Liver (tissue), 9 donors: ENCODE data around the gene DHDH. TPM values are rescaled to one million over a fixed set of nuclear protein-coding genes. Genes with fewer than 3 reads are reported as not detected.

ENCODE experiments used
- DNase-seq: peaks from one replicate; pipeline ENCODE4 v3.0.0-alpha.2; 2017; ENCODE audit warnings: low spot score
- H3K27ac ChIP-seq, 2 donors: one replicate each; pipeline ENCODE4 v1.7.0; 2013; ENCODE audit warnings: inconsistent platforms in 2 of 2, low read length in 2 of 2, control low read depth in 1 of 2, low read depth in 1 of 2, mild to moderate bottlenecking in 1 of 2
- H3K27me3 ChIP-seq, 4 donors: one replicate each; pipeline versions ENCODE4 v1.6.1 to v1.7.0; 2013; ENCODE audit warnings: low read length in 3 of 4, inconsistent platforms in 1 of 4, mild to moderate bottlenecking in 1 of 4, moderate library complexity in 1 of 4; ENCODE audit not compliant: control insufficient read depth in 4 of 4, insufficient read depth in 4 of 4
- H3K36me3 ChIP-seq, 4 donors: one replicate each; pipeline versions ENCODE4 v1.6.1 to v1.7.0; 2013; ENCODE audit warnings: low read length in 3 of 4, mild to moderate bottlenecking in 3 of 4, low read depth in 1 of 4, moderate library complexity in 1 of 4; ENCODE audit not compliant: control insufficient read depth in 4 of 4, insufficient read depth in 3 of 4
- H3K4me1 ChIP-seq, 4 donors: one replicate each; pipeline versions ENCODE4 v1.6.1 to v1.7.0; 2013; ENCODE audit warnings: low read length in 3 of 4, mild to moderate bottlenecking in 3 of 4, moderate library complexity in 1 of 4; ENCODE audit not compliant: control insufficient read depth in 4 of 4, insufficient read depth in 4 of 4
- H3K4me3 ChIP-seq, 3 donors: one replicate each; pipeline versions ENCODE4 v1.6.1 to v1.7.0; 2013; ENCODE audit warnings: low read length in 3 of 3, control low read depth in 1 of 3, low read depth in 1 of 3, mild to moderate bottlenecking in 1 of 3
- H3K9ac ChIP-seq, 2 donors: one replicate each; pipeline ENCODE4 v1.7.0; 2013; ENCODE audit warnings: low read length in 2 of 2, mild to moderate bottlenecking in 2 of 2, moderate library complexity in 2 of 2, control low read depth in 1 of 2, low read depth in 1 of 2
- H3K9me3 ChIP-seq, 4 donors: one replicate each; pipeline versions ENCODE4 v1.6.1 to v1.7.0; 2013; ENCODE audit warnings: low read length in 3 of 4; ENCODE audit not compliant: control insufficient read depth in 4 of 4
- ATF3 ChIP-seq: IDR thresholded peaks from 2 replicates; pipeline ENCODE4 v1.6.1; 2016; ENCODE audit warnings: antibody characterized with exemption
- FOXA1 ChIP-seq: IDR thresholded peaks from 2 replicates; pipeline ENCODE4 v1.6.1; 2016; ENCODE audit warnings: antibody characterized with exemption
- FOXA2 ChIP-seq: IDR thresholded peaks from 2 replicates; pipeline ENCODE4 v1.6.1; 2016; ENCODE audit warnings: antibody characterized with exemption
- GABPA ChIP-seq, 2 donors: IDR thresholded peaks in 1 of 2; conservative IDR thresholded peaks in 1 of 2; 2 replicates each; pipeline ENCODE4 v1.6.1; 2016; ENCODE audit warnings: antibody characterized with exemption in 2 of 2, mild to moderate bottlenecking in 1 of 2, moderate library complexity in 1 of 2
- HNF4A ChIP-seq, 2 donors: conservative IDR thresholded peaks; 2 replicates each; pipeline ENCODE4 v1.6.1; 2016; ENCODE audit warnings: antibody characterized with exemption in 2 of 2, mild to moderate bottlenecking in 2 of 2
- HNF4G ChIP-seq: IDR thresholded peaks from 2 replicates; pipeline ENCODE4 v1.6.1; 2016; ENCODE audit warnings: antibody characterized with exemption
- JUND ChIP-seq, 2 donors: IDR thresholded peaks; 2 replicates each; pipeline ENCODE4 v1.6.1; 2016; ENCODE audit warnings: antibody characterized with exemption in 2 of 2
- NR2F2 ChIP-seq: IDR thresholded peaks from 2 replicates; pipeline ENCODE4 v1.6.1; 2016; ENCODE audit warnings: antibody characterized with exemption
- RAD21 ChIP-seq, 2 donors: IDR thresholded peaks; 2 replicates each; pipeline ENCODE4 v1.6.1; 2016; ENCODE audit warnings: antibody characterized with exemption in 2 of 2, mild to moderate bottlenecking in 2 of 2
- RXRA ChIP-seq, 2 donors: IDR thresholded peaks; 2 replicates each; pipeline ENCODE4 v1.6.1; 2017 to 2018; ENCODE audit warnings: antibody characterized with exemption in 2 of 2, mild to moderate bottlenecking in 1 of 2
- SP1 ChIP-seq: IDR thresholded peaks from 2 replicates; pipeline ENCODE4 v1.6.1; 2018; ENCODE audit warnings: antibody characterized with exemption, mild to moderate bottlenecking
- TAF1 ChIP-seq: conservative IDR thresholded peaks from 2 replicates; pipeline ENCODE4 v1.6.1; 2016; ENCODE audit warnings: antibody characterized with exemption, mild to moderate bottlenecking
- YY1 ChIP-seq: IDR thresholded peaks from 2 replicates; pipeline ENCODE4 v1.6.1; 2016; ENCODE audit warnings: antibody characterized with exemption, mild to moderate bottlenecking
- WGBS: extraction: QIAGEN DNeasy Blood & Tissue Kit; methylation state at CpG from one replicate; pipeline ENCODE4 v1.1.7; 2013; 5-methylcytosine and 5-hydroxymethylcytosine counted together
- polyA plus RNA-seq, 2 donors: library from polyadenylated mRNA; stranded (reverse) in 1 of 2; unstranded in 1 of 2; fragments of 200-250 nt in 1 of 2; fragments of >200 nt in 1 of 2; fragmentation: Nextera tagmentation in 1 of 2; extraction: Ambion mirVana in 1 of 2; gene quantifications; one replicate each; pipeline versions ENCODE4 v1.2.1 to v1.2.3, GENCODE V29; 2013 to 2015
- total RNA-seq, 2 donors: library from RNA; depleted of rRNA; stranded (reverse); fragments of >200 nt; gene quantifications; one replicate each; pipeline ENCODE4 v1.2.3, GENCODE V29; 2014
- TF ChIP-seq, protein P1 (sequence below): fragments of 150-350 bp; IDR thresholded peaks from 2 replicates; pipeline ENCODE4 v1.5.1; 2017; ENCODE audit warnings: improper control_type of control experiment, low read depth, low read length; ENCODE audit not compliant: missing input control
- TF ChIP-seq, protein P2 (sequence below): IDR thresholded peaks from 2 replicates; pipeline ENCODE4 v1.6.1; 2016; ENCODE audit warnings: antibody characterized with exemption
- donor health status: healthy.
- donor health status: healthy.
- donor health status: healthy.
- donor health status: healthy.
- donor health status: healthy.

The DHDH gene
- total and polyA plus RNA-seq, 4 donors = 0.16 to 1.3 TPM; not detected in 2

DNA sequence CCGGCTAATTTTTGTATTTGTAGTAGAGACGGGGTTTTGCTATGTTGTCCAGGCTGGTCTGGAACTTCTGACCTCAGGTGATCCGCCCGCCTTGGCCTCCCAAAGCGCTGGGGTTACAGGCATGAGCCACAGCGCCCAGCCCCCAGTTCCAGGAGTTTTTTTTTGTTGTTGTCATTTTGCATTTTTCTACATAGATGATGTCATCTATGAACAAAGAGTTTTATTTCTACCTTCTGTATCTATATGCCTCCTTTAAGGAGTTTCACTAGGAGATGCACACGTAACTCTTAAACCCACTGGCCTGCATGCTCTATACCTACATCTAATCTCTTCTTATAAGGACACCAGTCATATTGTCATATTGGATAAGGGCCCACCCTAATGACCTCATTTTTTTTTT lies 4.8 kb downstream of the DHDH start:
- 91% methylated on average over 7 of the region's 7 CpGs for WGBS
- Histone ChIP-seq H3K27ac (no peak overlapping the region), H3K9ac (no peak overlapping the region), H3K27me3 (peaks cover 0 to 5% (median 0%) of the 10 kb centered on the region in 4 donors), H3K9me3 (no peaks in the 10 kb centered on the region), H3K4me1 (peaks cover 0 to 7% (median 2%) of the 10 kb centered on the region in 4 donors), H3K4me3 (no peak overlapping the region), H3K36me3 (no peaks in the 10 kb centered on the region)
- DNase-seq = no peak
- no peak for TF ChIP-seq RAD21 (IDR thresholded peaks at IDR 0.05)
- TF ChIP-seq, protein P1, sequence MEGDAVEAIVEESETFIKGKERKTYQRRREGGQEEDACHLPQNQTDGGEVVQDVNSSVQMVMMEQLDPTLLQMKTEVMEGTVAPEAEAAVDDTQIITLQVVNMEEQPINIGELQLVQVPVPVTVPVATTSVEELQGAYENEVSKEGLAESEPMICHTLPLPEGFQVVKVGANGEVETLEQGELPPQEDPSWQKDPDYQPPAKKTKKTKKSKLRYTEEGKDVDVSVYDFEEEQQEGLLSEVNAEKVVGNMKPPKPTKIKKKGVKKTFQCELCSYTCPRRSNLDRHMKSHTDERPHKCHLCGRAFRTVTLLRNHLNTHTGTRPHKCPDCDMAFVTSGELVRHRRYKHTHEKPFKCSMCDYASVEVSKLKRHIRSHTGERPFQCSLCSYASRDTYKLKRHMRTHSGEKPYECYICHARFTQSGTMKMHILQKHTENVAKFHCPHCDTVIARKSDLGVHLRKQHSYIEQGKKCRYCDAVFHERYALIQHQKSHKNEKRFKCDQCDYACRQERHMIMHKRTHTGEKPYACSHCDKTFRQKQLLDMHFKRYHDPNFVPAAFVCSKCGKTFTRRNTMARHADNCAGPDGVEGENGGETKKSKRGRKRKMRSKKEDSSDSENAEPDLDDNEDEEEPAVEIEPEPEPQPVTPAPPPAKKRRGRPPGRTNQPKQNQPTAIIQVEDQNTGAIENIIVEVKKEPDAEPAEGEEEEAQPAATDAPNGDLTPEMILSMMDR = no peak
- no peak for TF ChIP-seq GABPA (IDR thresholded peaks at IDR 0.05 in 1 of 2, conservative IDR thresholded peaks at IDR 0.05 in 1 of 2)
- TF ChIP-seq ATF3 = no peak
- no peak for TF ChIP-seq YY1

GRCh38 chr19:48940902-48941301 lies 7.4 kb downstream of the DHDH start:
- Histone ChIP-seq H3K27ac (no peak overlapping the region), H3K4me1 (peaks cover 0 to 3% (median 0%) of the 10 kb centered on the region in 4 donors), H3K9me3 (no peaks in the 10 kb centered on the region), H3K36me3 (no peaks in the 10 kb centered on the region), H3K9ac (no peak overlapping the region), H3K27me3 (no peaks in the 10 kb centered on the region), H3K4me3 (no peak overlapping the region)
- 97% methylated on average over 5 of the region's 5 CpGs for WGBS
- TF ChIP-seq RXRA (IDR thresholded peaks at IDR 0.05) (no peak), FOXA1 (no peak)
- no peak for DNase-seq

- Histone ChIP-seq H3K9me3 (no peaks in the 10 kb centered on the region), H3K27ac (no peak overlapping the region), H3K4me3 (no peak overlapping the region), H3K4me1 (no peaks in the 10 kb centered on the region), H3K36me3 (no peaks in the 10 kb centered on the region), H3K9ac (no peak overlapping the region), H3K27me3 (no peaks in the 10 kb centered on the region)
- DNase-seq = no peak
- TF ChIP-seq SP1 (no peak), JUND (IDR thresholded peaks at IDR 0.05) (no peak), FOXA2 (no peak), TAF1 (no peak), HNF4A (conservative IDR thresholded peaks at IDR 0.05) (no peak), RXRA (IDR thresholded peaks at IDR 0.05) (no peak), YY1 (no peak), FOXA1 (no peak)
- TF ChIP-seq, protein P2, sequence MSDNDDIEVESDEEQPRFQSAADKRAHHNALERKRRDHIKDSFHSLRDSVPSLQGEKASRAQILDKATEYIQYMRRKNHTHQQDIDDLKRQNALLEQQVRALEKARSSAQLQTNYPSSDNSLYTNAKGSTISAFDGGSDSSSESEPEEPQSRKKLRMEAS = no peak
- 90% methylated on average over 6 of the region's 6 CpGs for WGBS
Measured at GRCh38 chr19:48943081-48943480, 9.6 kb downstream of the DHDH start.

- Histone ChIP-seq H3K27ac (no peak overlapping the region), H3K4me3 (no peak overlapping the region), H3K9ac (no peak overlapping the region), H3K36me3 (no peaks in the 10 kb centered on the region), H3K9me3 (no peaks in the 10 kb centered on the region), H3K27me3 (no peaks in the 10 kb centered on the region), H3K4me1 (no peaks in the 10 kb centered on the region)
- 90% methylated on average over 5 of the region's 5 CpGs for WGBS
- TF ChIP-seq JUND (IDR thresholded peaks at IDR 0.05) = no peak
- no peak for TF ChIP-seq YY1
- no peak for TF ChIP-seq HNF4A (conservative IDR thresholded peaks at IDR 0.05)
- TF ChIP-seq ATF3 = no peak
- no peak for TF ChIP-seq TAF1
- TF ChIP-seq HNF4G = no peak
- no peak for TF ChIP-seq NR2F2
- no peak for TF ChIP-seq FOXA1
- TF ChIP-seq SP1 = no peak
- TF ChIP-seq, protein P2 = no peak
- no peak for TF ChIP-seq RAD21 (IDR thresholded peaks at IDR 0.05)
- DNase-seq = no peak
Measured at GRCh38 chr19:48945415-48945814, 11.9 kb downstream of the DHDH start.
